Gastrocnemius medialis (tissue), 4 donors: ENCODE measurements around the gene SH3PXD2B.

Experiments
- CTCF ChIP-seq, 5 experiments: fragments of 450-650 bp in 3 of 5; fragments of 200-600 bp in 2 of 5; sonication (generic) in 2 of 5; IDR thresholded peaks in 4 of 5; conservative IDR thresholded peaks in 1 of 5; 1 replicate in 4 of 5; 2 replicates in 1 of 5; pipeline ENCODE4 v1.5.1; 2016 to 2019; ENCODE audit warnings: antibody characterized with exemption in 5 of 5, mild to moderate bottlenecking in 3 of 5, moderate library complexity in 3 of 5
- POLR2A ChIP-seq, 2 donors: fragments of 450-650 bp; IDR thresholded peaks; one replicate each; pipeline ENCODE4 v1.6.1; 2017; ENCODE audit warnings: antibody characterized with exemption in 2 of 2, mild to moderate bottlenecking in 2 of 2, moderate library complexity in 2 of 2

- TF ChIP-seq CTCF (IDR thresholded peaks at IDR 0.05 in 4 of 5, conservative IDR thresholded peaks at IDR 0.05 in 1 of 5) (peak; percentile 79 to 95 (median 83)), POLR2A (IDR thresholded peaks at IDR 0.05) (no peak)
Measured at GRCh38 chr5:172479034-172479783, 24.9 kb upstream of the SH3PXD2B start.
